ENCODE results near the gene M6PR.
"Not testable (repeated sequence)": the region's sequence is repeated elsewhere in the genome, so short reads cannot be mapped to it uniquely, and the experiment has no call there.

M6PR gene

DNA sequence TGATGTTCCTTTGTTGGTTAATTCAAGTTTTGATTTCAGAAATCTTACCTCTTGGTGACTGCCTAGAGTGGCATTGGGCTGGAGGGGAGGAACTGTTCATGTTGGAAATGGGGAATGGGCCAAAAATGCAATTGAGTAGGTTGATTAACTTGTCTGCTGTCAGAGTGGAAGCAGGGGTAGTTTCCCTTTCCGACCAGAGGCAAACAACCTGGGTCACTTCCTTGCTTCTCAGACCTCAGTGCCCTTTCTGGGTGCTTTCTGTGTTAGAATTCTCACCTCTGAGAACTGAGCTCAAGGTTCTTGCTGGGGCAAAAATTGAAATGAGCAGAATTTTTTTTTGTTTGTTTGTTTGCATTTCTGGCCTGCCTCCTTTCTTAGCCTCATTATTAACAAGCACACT is 2.3 kb upstream of the M6PR start:
- no peak for DNase-seq (ENCODE audit: extremely low read depth in 1 of 2, low read depth in 1 of 2)

DNA sequence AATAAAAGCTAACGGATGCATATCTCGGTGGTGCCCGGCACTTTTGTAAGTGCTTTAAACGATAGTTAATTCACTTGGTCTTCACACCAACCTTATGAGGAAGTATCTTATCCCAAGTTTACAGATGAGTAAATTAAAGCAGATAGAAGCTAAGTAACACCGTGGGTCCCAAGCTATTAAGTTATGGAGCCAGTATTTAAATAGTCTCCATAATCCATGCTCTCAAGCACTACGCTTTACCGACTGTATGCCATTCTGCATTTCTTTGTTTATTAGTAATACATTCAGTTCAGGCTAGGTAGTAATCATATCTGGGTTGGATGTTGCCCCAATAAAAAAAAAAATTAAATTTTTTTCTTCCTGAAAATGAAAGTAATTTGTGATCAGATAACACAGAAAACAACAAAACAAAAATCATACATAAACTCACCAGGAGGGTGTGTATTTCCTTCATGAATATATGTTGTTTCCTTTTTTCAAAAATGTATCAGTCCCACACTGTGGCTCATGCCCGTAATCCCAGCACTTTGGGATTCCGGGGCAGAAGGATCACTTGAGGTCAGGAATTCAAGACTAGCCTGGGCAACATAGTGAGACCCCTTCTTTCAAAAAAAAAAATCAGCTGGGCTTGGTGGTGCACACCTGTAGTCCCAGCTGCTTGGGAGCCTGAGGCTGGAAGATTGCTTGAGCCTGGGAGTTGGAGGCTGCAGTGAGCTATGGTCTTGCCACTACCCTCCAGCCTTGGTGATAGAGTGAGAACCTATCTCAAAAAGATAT is 1.4 kb upstream of the M6PR start:
- no peak for DNase-seq (ENCODE audit: extremely low read depth in 1 of 2, low read depth in 1 of 2)

DNA sequence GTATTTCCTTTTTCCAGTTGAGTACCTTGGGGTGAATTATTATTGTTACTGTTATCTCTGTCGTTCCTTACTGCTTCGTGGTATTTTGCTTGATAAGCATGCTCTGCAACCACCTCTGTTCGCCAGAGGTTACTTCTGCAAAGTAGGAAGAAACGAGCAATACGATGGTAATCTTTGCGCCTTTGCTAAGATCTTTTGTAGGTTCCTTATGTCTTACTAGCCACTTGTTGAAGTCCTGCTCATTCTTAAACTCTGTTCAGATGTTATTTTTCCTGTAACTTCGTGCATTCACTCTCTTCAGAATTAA is 729 bp upstream of the M6PR start:
- DNase-seq (ENCODE audit: extremely low read depth in 1 of 2, low read depth in 1 of 2), result no peak

DNA sequence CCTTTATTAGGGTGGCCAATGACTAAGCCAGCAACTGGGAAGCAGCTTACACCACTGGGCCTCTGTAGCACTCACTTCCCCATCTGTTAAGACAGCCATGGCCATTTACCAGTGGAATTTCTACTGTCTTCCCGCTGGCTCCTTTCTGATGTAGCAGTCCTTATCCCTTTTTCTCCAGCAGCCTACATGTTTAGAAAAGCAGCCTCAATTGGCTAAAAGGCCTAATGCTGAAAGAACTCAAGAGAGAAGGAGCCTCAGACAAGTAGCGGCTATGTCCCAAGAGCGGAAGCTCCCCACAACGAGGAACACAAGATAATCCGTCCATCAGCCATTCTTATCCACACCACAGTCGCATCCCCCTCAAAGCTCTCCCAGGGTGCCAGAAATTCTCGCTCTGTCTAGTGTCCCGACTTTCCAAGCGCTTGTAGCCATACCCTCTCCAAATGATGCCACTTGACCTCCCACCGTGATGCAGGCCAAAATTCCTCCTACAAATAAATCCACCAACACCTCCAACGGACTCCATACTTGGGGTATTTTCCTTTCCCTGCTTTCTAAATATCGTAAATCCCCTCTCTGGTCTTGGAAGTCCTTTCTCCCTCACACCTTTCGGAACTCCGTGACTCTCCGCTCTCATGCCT is 624 bp downstream of the M6PR start:
- no peak for DNase-seq (ENCODE audit: extremely low read depth in 1 of 2, low read depth in 1 of 2)

DNA sequence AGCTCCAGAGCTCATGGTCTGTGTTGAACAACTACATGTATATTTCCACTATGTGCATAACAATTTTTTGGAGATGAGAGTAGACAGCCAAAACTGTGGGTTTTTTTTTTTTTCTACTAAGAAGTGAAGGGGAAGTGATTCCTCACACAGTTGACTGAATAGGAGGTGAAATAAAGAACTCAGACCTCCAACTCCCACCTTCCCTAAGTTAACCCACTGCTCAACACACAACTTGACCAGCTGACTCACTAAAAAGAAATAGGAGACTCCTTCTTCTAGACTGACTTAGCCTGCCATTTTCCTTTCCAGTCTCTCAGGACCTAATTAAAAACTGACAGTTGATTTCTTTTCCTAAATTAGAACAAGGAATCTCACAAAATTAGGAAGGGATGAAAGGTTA is 1.7 kb downstream of the M6PR start:
- no peak for DNase-seq (ENCODE audit: extremely low read depth in 1 of 2, low read depth in 1 of 2)

DNA sequence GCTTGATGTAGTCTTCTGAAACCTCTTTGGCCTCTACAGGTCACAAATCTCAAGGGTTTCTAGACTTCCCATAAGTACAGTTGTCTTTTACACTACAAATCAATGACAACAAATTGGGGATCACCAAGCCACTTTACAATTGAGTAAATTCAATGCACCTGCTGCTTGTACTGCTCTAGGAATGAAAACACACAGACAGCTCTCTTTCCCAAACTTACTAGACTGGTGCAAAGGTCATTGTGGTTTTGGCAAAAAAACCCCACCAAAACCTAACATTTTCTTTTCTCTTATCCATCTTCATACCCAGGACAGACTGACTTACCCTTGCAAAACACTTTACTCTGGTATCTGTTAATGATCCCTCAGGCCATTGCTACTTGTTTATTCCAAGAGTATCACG is 2.7 kb downstream of the M6PR start:
- DNase-seq (ENCODE audit: extremely low read depth in 1 of 2, low read depth in 1 of 2), result no peak

DNA sequence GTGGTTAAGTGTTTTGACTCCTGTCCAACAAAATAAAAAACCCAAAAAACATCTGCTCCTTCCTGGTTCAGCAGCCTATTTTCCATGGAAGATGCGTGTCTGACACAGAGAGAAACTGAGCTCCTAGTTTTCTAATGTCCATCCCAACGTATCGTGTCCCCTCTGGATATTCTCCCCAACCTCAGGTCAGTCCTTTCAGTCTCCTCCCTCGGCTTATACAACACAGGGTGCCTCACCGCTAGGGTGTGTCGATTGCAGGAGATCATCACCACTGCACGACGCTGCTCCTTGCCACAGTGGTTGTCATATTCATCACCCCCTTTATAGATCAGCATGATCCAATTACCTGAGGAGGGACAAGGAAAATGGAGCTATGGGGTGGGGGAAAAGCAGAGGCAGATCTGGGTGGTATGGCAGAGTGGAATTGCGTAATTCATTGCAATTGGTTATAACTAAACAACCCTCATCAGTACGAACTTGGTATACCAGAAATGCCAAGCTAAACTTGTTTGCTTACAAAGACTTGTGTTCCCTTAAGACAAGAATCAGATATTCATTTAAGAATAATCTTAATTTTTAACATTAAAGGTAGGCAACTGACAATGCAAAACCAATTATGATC is 5.8 kb downstream of the M6PR start:
- DNase-seq (ENCODE audit: extremely low read depth in 1 of 2, low read depth in 1 of 2), result no peak

DNA sequence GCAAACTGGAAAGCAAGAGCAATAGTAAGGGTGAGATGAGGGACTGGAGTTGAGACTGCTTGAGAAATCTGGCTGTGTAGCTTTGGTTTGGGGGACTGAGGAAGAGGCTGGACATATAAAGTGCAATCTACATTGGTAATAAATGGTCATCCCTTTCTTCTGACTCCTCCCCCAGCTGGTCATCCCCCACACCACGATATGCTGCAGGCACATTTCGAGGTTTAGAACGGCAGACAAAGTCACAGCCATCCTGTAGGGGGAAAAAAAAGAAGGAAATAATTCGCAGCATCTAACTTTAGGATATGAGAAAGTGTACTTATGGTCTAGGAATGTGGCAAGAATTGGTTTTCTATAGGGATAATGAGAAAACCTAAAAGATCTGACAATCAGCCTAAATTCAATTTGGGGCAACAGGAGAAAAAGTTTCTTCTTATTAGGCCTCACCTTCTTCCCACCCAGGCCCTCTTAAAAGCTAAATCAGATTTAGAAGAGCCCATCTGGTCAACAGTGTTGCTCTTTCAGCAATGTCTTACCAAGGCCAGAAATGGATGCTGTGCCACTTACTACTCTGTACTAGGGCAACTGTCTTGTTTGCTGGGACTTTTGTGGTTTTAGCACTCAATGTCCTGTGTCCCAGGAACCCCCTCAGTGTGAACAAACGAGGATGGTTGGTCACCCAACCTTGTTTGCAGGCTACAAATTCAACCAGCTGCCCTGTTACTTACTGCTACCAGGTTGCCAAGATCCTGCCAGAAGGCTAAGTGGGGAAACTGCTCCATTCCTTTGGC is 7.6 kb downstream of the M6PR start:
- no peak for DNase-seq (ENCODE audit: extremely low read depth in 1 of 2, low read depth in 1 of 2)

DNA sequence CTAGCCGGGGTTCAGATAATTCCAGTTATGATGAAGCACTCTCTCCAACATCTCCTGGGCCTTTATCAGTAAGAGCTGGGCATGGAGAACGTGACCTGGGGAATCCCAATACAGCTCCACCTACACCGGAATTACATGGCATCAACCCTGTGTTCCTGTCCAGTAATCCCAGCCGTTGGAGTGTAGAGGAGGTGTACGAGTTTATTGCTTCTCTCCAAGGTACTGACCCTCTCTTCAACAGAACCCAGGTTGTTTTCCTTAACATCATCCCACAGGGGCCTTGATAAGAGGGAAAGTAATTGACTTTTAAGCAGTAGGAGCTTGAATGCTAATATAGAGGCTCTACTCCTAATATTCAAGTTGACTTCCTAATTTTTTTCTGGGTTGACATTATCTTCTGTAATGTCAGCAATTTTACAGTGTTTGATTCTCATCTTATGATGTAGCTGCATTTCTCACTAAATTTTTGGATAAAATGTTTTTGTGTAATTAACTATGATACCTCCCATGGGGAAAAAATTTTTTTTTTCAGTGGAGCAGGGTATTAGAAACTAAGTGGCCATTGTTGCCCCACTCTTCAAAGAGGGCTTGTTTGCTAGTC is 11.5 kb downstream of the M6PR start:
- not testable (repeated sequence) for DNase-seq (ENCODE audit: extremely low read depth in 1 of 2, low read depth in 1 of 2)

DNA sequence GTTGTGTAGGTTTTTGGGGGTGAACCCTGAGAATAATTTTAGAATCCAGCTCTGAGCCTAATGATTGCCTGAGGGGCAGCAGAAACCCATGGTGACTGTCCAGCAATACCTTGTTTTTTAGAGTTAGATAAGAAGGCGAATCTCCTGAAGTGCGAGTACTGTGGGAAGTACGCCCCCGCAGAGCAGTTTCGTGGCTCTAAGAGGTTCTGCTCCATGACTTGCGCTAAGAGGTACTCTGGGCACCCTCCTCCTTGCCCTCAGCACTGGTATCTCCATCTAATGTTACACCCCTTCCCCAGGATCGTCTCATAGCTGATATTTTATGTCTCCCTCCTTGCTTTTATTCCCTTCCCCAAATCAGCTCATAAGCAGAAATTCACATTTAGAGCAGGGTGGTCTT is 12.7 kb downstream of the M6PR start:
- no peak for DNase-seq (ENCODE audit: extremely low read depth in 1 of 2, low read depth in 1 of 2)

DNA sequence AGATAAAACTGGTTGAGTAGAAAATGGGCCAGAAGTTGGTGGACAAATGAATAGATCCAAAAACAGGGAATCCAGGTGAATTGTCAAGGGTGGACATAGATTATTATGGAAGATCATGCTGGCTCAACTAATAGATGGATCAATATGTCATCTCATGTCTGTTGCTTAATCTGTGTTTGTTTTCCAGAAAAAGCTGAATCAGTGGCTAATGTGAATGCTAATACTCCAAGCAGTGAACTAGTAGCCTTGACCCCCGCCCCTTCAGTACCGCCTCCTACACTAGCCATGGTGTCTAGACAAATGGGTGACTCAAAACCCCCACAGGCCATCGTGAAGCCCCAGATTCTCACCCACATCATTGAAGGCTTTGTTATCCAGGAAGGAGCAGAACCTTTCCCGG is 15.4 kb downstream of the M6PR start:
- not testable (repeated sequence) for DNase-seq (ENCODE audit: extremely low read depth in 1 of 2, low read depth in 1 of 2)

DNA sequence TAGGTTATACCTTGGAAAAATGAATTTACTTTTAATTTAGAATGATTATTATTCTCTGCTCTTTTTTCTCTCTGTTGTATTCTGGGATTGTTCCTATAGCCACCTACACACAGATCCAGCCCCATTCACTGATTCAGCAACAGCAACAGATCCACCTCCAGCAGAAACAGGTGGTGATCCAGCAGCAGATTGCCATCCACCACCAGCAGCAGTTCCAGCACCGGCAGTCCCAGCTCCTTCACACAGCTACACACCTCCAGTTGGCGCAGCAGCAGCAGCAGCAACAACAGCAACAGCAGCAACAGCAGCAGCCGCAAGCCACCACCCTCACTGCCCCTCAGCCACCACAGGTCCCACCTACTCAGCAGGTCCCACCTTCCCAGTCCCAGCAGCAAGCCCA is 17.0 kb downstream of the M6PR start:
- not testable (repeated sequence) for DNase-seq (ENCODE audit: extremely low read depth in 1 of 2, low read depth in 1 of 2)

DNA sequence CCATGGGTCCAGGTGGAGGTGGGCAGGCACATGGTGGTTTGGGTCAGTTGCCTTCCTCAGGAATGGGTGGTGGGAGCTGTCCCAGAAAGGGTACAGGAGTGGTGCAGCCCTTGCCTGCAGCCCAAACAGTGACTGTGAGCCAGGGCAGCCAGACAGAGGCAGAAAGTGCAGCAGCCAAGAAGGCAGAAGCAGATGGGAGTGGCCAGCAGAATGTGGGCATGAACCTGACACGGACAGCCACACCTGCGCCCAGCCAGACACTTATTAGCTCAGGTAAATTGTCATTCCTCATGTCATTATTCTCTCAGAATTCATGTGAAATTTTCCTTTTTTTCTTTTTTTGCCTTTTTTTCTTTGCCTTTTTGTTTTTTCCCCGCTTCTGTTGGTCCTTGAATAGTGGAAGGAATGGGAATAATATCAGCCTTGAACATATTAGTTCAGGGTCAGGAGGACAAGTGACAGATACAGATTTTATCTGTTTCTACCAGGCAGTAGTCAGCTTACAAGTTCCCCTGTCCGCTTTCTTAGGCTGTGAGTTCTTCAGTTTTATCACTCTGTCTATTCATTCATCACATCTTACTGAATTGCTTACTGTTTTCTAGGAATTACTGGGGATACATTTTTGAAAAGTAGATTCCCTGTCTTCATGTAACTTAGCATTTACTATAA is 18.7 kb downstream of the M6PR start:
- not testable (repeated sequence) for DNase-seq (ENCODE audit: extremely low read depth in 1 of 2, low read depth in 1 of 2)

DNA sequence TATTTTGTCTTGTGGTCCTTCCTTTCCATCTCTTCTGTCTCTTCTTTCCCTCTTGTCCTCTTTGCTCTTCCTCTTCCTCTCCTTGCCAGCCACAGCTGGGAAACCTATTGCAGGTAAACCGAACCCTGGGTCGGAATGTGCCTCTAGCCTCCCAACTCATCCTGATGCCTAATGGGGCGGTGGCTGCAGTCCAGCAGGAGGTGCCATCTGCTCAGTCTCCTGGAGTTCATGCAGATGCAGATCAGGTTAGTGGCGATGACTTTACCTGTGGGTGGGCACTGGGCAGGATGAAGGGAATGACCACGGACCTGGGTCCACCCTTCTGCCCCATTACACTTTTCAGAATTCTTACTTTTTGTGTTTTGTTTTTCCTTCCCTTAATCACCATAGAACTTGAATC is 26.9 kb downstream of the M6PR start:
- DNase-seq (ENCODE audit: extremely low read depth in 1 of 2, low read depth in 1 of 2), result no peak

DNA sequence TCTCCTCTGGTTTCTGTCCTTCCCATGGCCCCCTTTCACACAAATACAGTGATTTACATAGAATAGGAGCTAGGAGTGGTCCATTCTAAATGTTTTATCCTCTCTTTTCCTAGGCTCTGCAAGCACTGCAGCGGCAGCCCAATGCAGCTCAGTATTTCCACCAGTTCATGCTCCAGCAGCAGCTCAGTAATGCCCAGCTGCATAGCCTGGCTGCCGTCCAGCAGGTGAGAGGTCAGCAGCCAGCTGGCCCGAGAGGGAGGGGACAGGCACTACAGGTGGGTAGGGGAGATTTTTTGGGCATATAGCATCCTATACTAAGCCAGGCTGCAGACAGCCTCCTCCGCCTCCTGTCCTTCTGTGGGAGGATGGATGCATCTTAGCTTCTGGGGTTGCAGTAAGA is 29.8 kb downstream of the M6PR start:
- not testable (repeated sequence) for DNase-seq (ENCODE audit: extremely low read depth in 1 of 2, low read depth in 1 of 2)

DNA sequence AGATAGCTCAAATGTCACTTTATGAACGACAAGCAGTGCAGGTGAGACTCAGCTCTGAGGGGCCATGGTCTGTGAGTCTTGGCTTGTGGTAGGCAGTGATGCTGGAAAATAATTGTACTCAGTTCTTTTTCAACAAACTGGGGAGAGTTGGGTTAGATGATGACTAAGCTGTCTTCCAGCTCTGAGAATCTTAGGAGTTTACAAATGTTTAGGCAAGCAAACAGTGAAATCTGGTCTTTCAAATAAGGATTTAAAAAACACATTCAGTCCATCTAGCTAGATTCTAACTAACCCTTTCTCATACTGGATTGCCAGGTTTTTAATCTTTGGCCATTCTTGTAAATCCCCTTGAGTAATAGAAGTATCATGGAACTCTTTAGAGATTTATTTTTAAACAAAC is 31.7 kb downstream of the M6PR start:
- no peak for DNase-seq (ENCODE audit: extremely low read depth in 1 of 2, low read depth in 1 of 2)

DNA sequence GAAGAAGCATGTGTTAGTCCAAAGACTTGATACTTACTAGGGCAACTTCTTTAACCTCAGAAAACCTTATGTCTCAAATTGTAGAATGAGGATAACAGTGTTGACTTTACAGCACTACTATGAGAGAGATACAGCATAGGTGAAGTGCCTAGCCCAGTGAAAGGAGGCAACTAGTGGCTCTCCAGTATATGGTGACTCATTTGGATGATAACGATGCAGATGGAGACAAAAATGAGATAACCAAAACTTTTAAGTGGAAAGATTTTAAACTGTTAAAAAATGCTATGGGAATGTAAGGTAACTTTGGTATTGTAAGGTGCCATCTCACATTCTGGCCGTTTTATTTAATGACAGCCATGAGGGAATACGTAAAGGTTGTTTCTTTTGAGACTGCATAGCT is 32.4 kb downstream of the M6PR start:
- DNase-seq (ENCODE audit: extremely low read depth in 1 of 2, low read depth in 1 of 2), result no peak

DNA sequence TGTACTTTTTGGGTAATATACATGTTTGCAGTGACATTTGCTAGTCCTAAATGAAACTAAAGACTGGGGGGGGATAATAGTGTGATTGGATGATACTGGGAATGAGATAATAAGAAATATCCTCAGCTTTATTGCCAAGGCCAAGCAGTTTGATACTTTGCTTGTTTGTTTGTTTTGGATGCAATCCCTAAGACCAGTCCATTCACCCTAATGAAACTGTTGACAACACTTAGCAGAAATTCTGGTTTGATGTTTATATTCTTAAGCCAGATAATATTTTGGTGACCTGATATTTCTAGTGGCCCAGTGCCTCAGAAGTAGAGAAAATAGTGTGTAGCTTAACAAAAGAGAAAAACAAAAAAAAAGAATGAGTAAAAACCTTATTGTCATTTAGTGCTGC is 33.3 kb downstream of the M6PR start:
- DNase-seq (ENCODE audit: extremely low read depth in 1 of 2, low read depth in 1 of 2), result no peak

DNA sequence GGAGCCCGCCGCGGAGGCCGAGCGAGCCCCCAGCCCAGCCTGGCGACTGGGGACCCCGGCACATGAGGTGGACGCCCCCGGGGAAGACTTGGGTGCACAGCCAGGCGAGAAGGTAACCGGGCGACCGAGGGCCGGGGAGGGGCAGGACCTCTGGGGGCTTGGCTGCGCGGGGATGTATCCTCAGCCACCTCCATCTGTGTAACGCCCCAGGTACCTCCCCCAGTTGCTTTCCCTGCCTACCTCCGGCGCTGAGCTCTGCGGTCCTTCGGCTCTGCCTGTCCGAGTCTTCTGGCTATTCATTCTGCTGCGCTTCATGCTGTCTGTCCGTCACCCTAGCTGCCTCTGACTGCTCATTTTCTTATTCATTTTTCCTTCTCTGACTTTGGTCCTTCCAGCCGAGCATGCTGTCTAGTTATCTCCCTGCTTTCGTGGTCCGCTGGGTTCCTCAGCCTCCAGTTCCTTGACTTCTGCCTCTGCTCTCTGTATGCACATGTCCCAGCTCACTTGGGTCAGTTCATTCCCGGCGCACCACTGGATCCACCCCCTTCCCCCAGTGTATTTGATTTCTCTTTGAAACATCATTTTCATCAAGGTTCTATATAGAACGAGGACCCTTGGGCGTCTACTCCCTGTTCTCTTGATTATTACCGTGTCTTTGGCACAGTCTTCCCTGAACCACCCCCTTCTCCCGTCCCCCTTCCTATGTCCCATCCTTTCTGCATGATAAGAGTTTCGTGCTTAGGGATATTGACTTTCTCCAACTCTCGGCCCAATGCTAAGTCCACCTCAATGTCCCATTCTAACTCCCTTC is 34.5 kb downstream of the M6PR start:
- peak; percentile 14 to 37 for DNase-seq (ENCODE audit: extremely low read depth in 1 of 2, low read depth in 1 of 2)

Data from activated CD8-positive, alpha-beta memory T cell treated with anti-CD3 and anti-CD28 coated beads for 1 hour (primary cell).